Esophagus squamous epithelium (tissue), 4 donors: Measurements from ENCODE around the gene HMGCL.

ENCODE experiments used
- CTCF ChIP-seq, 6 experiments: fragments of 450-650 bp in 4 of 6; fragments of 200-600 bp in 2 of 6; sonication (generic) in 2 of 6; IDR thresholded peaks; one replicate each; pipeline ENCODE4 v1.5.1; 2016 to 2019; ENCODE audit warnings: antibody characterized with exemption in 6 of 6, mild to moderate bottlenecking in 4 of 6, moderate library complexity in 4 of 6
- POLR2A ChIP-seq, 4 donors: fragments of 450-650 bp; IDR thresholded peaks; one replicate each; pipeline ENCODE4 v1.6.1; 2017; ENCODE audit warnings: antibody characterized with exemption in 4 of 4, mild to moderate bottlenecking in 4 of 4, moderate library complexity in 3 of 4

- TF ChIP-seq CTCF (IDR thresholded peaks at IDR 0.05) (no peak), POLR2A (IDR thresholded peaks at IDR 0.05) (no peak)
These were observed 10.8 kb upstream of the HMGCL start for GRCh38 chr1:23836037-23836436.
